B cell (primary cell): Measurements from ENCODE around the gene MYO1B.

Experiments used
- EZH2 ChIP-seq: IDR thresholded peaks from 2 replicates; pipeline ENCODE4 v1.6.1; 2012; ENCODE audit warnings: borderline replicate concordance, low read depth, mild to moderate bottlenecking, moderate library complexity, low read length; ENCODE audit not compliant: insufficient read depth, poor library complexity, severe bottlenecking
- TF ChIP-seq, protein P1 (sequence below): fragments of 200-600 bp; IDR thresholded peaks from one replicate; pipeline ENCODE4 v1.8.0; 2022; ENCODE audit warnings: antibody characterized with exemption, mild to moderate bottlenecking

DNA sequence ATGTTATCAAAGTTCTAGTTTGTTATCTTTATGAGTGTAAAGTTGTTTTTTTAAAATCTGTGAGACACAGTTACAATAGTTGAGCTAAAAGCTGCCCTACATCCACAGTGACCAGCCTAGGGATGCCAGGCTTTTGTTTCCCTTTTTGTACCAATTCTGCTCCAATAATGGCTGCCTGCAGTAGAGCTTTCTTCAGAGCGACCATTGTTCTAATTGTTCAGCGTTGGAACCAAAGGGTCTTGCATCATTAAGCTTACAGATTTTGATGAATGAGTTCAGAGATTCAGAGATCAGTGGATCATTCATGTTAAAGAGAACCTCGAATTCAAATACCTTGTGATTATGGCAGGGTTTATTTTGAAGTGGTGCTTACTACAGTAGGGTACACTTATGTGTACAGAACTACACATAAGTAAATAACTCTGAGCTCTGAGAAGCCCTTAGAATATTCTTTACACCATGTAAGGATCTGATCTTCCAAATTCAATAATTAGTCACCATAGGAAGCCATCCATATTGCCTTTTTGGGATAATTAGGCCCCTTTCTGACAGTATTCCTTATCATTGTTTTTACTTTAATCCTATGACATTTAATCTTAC lies 157.9 kb downstream of the MYO1B start:
- TF ChIP-seq, protein P1, sequence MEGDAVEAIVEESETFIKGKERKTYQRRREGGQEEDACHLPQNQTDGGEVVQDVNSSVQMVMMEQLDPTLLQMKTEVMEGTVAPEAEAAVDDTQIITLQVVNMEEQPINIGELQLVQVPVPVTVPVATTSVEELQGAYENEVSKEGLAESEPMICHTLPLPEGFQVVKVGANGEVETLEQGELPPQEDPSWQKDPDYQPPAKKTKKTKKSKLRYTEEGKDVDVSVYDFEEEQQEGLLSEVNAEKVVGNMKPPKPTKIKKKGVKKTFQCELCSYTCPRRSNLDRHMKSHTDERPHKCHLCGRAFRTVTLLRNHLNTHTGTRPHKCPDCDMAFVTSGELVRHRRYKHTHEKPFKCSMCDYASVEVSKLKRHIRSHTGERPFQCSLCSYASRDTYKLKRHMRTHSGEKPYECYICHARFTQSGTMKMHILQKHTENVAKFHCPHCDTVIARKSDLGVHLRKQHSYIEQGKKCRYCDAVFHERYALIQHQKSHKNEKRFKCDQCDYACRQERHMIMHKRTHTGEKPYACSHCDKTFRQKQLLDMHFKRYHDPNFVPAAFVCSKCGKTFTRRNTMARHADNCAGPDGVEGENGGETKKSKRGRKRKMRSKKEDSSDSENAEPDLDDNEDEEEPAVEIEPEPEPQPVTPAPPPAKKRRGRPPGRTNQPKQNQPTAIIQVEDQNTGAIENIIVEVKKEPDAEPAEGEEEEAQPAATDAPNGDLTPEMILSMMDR = no peak
- TF ChIP-seq EZH2 = no peak
